Renal pelvis (tissue), 4 donors: ENCODE measurements around the gene PROM1. TPM values are rescaled to one million over a fixed set of nuclear protein-coding genes. Genes with fewer than 3 reads are reported as not detected.

Experiments used
- DNase-seq: peaks from one replicate; pipeline ENCODE4 v3.0.0-alpha.2; 2013
- polyA plus RNA-seq, 3 donors: library from polyadenylated mRNA; unstranded; fragments of 120-200 nt; gene quantifications; one replicate each; pipeline ENCODE4 v1.2.1, GENCODE V29; 2013; ENCODE audit not compliant: insufficient read length in 3 of 3

The PROM1 gene
- polyA plus RNA-seq, 3 donors, result 30.6 to 59.3 (median 42.9) TPM

- no peak for DNase-seq
These were observed 30.7 kb upstream of the PROM1 start for GRCh38 chr4:16114546-16114945.

- DNase-seq, result no peak
These were observed 29.9 kb upstream of the PROM1 start for GRCh38 chr4:16113741-16114140.

- no peak for DNase-seq
These were observed 27.7 kb upstream of the PROM1 start for GRCh38 chr4:16111533-16111932.

GRCh38 chr4:16110661-16111290 lies 27.0 kb upstream of the PROM1 start:
- DNase-seq, result no peak

GRCh38 chr4:16110199-16110598 lies 26.4 kb upstream of the PROM1 start:
- no peak for DNase-seq

GRCh38 chr4:16109256-16109655 lies 25.4 kb upstream of the PROM1 start:
- no peak for DNase-seq

- DNase-seq, result no peak
These were observed 23.1 kb upstream of the PROM1 start for GRCh38 chr4:16106956-16107355.

- no peak for DNase-seq
These were observed 20.7 kb upstream of the PROM1 start for GRCh38 chr4:16104520-16104919.

GRCh38 chr4:16102356-16102755 lies 18.5 kb upstream of the PROM1 start:
- no peak for DNase-seq

- DNase-seq, result no peak
These were observed 17.0 kb upstream of the PROM1 start for GRCh38 chr4:16100833-16101232.

- DNase-seq, result no peak
These were observed 9.0 kb upstream of the PROM1 start for GRCh38 chr4:16092682-16093319.

- no peak for DNase-seq
These were observed 6.4 kb upstream of the PROM1 start for GRCh38 chr4:16090096-16090705.

GRCh38 chr4:16089156-16089555 lies 5.3 kb upstream of the PROM1 start:
- DNase-seq, result no peak

- no peak for DNase-seq
These were observed 4.8 kb upstream of the PROM1 start for GRCh38 chr4:16088601-16089000.

- DNase-seq, result no peak
These were observed 2.0 kb upstream of the PROM1 start for GRCh38 chr4:16085822-16086221.

- peak; percentile 80 for DNase-seq
These were observed 1.2 kb downstream of the PROM1 start for GRCh38 chr4:16082426-16083240.

- no peak for DNase-seq
These were observed 1.8 kb downstream of the PROM1 start for GRCh38 chr4:16082041-16082425.

GRCh38 chr4:16079046-16079445 lies 4.8 kb downstream of the PROM1 start:
- no peak for DNase-seq

- no peak for DNase-seq
These were observed 5.5 kb downstream of the PROM1 start for GRCh38 chr4:16078195-16078760.

GRCh38 chr4:16077786-16078185 lies 6.0 kb downstream of the PROM1 start:
- no peak for DNase-seq

- no peak for DNase-seq
These were observed 7.7 kb downstream of the PROM1 start for GRCh38 chr4:16075975-16076757.

GRCh38 chr4:16075061-16075460 lies 8.8 kb downstream of the PROM1 start:
- no peak for DNase-seq
